K562 (cell line): ENCODE measurements around the gene CCSER1. TPM values are rescaled to one million over a fixed set of nuclear protein-coding genes. Genes with fewer than 3 reads are reported as not detected.

ENCODE experiments used
- ATAC-seq: fragments of 200-7000 bp; cut with Tn5 transposase; 3 replicates; pipeline ENCODE4 v1.9.1; 2020; ENCODE audit warnings: moderate library complexity
- BruUV-seq: library from RNA; stranded (reverse); fragments of 400-500 nt; replicated peaks from 2 replicates; lab custom pipeline; 2021; lab: Mats Ljungman, UMichigan
- CTCF ChIA-PET: fragments of 300-600 bp; formaldehyde crosslinking; extraction: SDS; loops from one replicate; lab custom pipeline; 2021; ENCODE audit warnings: low intra/inter-chr PET ratio; lab: Yijun Ruan, JAX
- POLR2A ChIA-PET: fragments of 300-600, 350-650 bp; sonication (Branson Sonifier 250); formaldehyde crosslinking; extraction: SDS; loops from one replicate; lab custom pipeline; 2021; ENCODE audit warnings: antibody characterized with exemption, inconsistent platforms; lab: Yijun Ruan, JAX
- DNase-seq, 4 experiments: peaks; one replicate each; pipeline versions ENCODE4 v3.0.0 to v3.0.0-alpha.2; 2011 to 2018; ENCODE audit warnings: low spot score in 3 of 4, mixed read lengths in 3 of 4; ENCODE audit errors: extremely low read depth in 1 of 4
- FAIRE-seq: peaks from 2 replicates; lab custom pipeline; 2011; peaks lifted over from hg19 to GRCh38; lab: Jason Lieb, UNC
- H2AFZ ChIP-seq: 2 replicates; pipeline ENCODE4 v1.6.0; 2011; ENCODE audit warnings: low read depth, low read length, control low read depth, inconsistent platforms
- H3K27ac ChIP-seq: fragments of 200-600 bp; 3 replicates; pipeline ENCODE4 v1.8.0; 2011; ENCODE audit warnings: low read depth, mild to moderate bottlenecking, control low read depth, inconsistent platforms, low read length, moderate library complexity, mixed read lengths; ENCODE audit errors: extremely low read depth
- H3K27me3 ChIP-seq, 2 experiments: fragments of 300-600 bp in 1 of 2; 2 replicates in 1 of 2; 3 replicates in 1 of 2; pipeline versions ENCODE4 v1.6.0 to v1.8.0; 2011; ENCODE audit warnings: inconsistent platforms in 2 of 2, low read length in 2 of 2, mild to moderate bottlenecking in 1 of 2, mixed read lengths in 1 of 2, moderate library complexity in 1 of 2; ENCODE audit not compliant: control insufficient read depth in 2 of 2, insufficient read depth in 2 of 2
- H3K36me3 ChIP-seq: fragments of 300-600 bp; 3 replicates; pipeline ENCODE4 v1.8.0; 2011; ENCODE audit warnings: mild to moderate bottlenecking, low read length, inconsistent platforms; ENCODE audit not compliant: control insufficient read depth, insufficient read depth
- H3K4me1 ChIP-seq, 2 experiments: fragments of 200-600 bp in 1 of 2; replicated peaks in 1 of 2; 2 replicates in 1 of 2; 3 replicates in 1 of 2; pipeline versions ENCODE4 v1.5.1 to v1.8.0; 2011; ENCODE audit warnings: inconsistent platforms in 2 of 2, low read length in 2 of 2, mild to moderate bottlenecking in 1 of 2, mixed read lengths in 1 of 2, moderate library complexity in 1 of 2; ENCODE audit not compliant: control insufficient read depth in 2 of 2, insufficient read depth in 2 of 2
- H3K4me2 ChIP-seq: 2 replicates; pipeline ENCODE4 v1.6.1; 2011; ENCODE audit warnings: low read length, control low read depth, inconsistent platforms, mixed read lengths; ENCODE audit not compliant: insufficient read depth
- H3K4me3 ChIP-seq: fragments of 200-600 bp; sonication (generic), shearing (Covaris generic); 2 replicates; pipeline ENCODE4 v1.5.1; 2016; ENCODE audit warnings: control low read depth, inconsistent platforms
- H3K79me2 ChIP-seq: fragments of 200-600 bp; 3 replicates; pipeline ENCODE4 v1.8.0; 2011; ENCODE audit warnings: low read length, inconsistent platforms; ENCODE audit not compliant: control insufficient read depth, insufficient read depth
- H3K9ac ChIP-seq, 2 experiments: 2 replicates each; pipeline versions ENCODE4 v1.6.0 to v1.6.1; 2011; ENCODE audit warnings: low read depth in 2 of 2, low read length in 2 of 2, control low read depth in 1 of 2, inconsistent platforms in 1 of 2, mild to moderate bottlenecking in 1 of 2, mixed read lengths in 1 of 2; ENCODE audit not compliant: insufficient read depth in 1 of 2
- H3K9me1 ChIP-seq: one replicate; pipeline ENCODE4 v1.6.0; 2011; ENCODE audit warnings: inconsistent platforms, mild to moderate bottlenecking, low read length, moderate library complexity; ENCODE audit not compliant: control insufficient read depth, insufficient read depth
- H3K9me3 ChIP-seq: replicated peaks from 2 replicates; pipeline ENCODE4 v1.5.1; 2011; ENCODE audit warnings: low read depth, low read length, inconsistent platforms; ENCODE audit not compliant: control insufficient read depth, insufficient read depth
- H4K20me1 ChIP-seq: replicated peaks from 2 replicates; pipeline ENCODE4 v1.6.1; 2011; ENCODE audit warnings: low read length, inconsistent platforms, mixed read lengths; ENCODE audit not compliant: control insufficient read depth, insufficient read depth
- ATF1 ChIP-seq, 2 experiments: fragments of 450-650 bp in 1 of 2; IDR thresholded peaks; 2 replicates each; pipeline ENCODE4 v1.6.1; 2016; ENCODE audit warnings: missing compliant biosample characterization in 1 of 2, missing genetic modification characterization in 1 of 2
- FOXA1 ChIP-seq: fragments of 450-650 bp; IDR thresholded peaks from 2 replicates; pipeline ENCODE4 v1.6.1; 2016; ENCODE audit warnings: mild to moderate bottlenecking, borderline replicate concordance
- POLR2H ChIP-seq: IDR thresholded peaks from 2 replicates; pipeline ENCODE4 v1.6.1; 2016; ENCODE audit warnings: missing genetic modification characterization, low read depth, mild to moderate bottlenecking, control low read depth, missing compliant biosample characterization, moderate library complexity
- RNF219 ChIP-seq: fragments of 250-450 bp; sonication (Bioruptor Pico); IDR thresholded peaks from 2 replicates; pipeline ENCODE4 v1.5.0; 2022; ENCODE audit warnings: mild to moderate bottlenecking
- TAL1 ChIP-seq: fragments of 450-650 bp; IDR thresholded peaks from 2 replicates; pipeline ENCODE4 v1.6.1; 2016; ENCODE audit warnings: mild to moderate bottlenecking
- TCF7 ChIP-seq: sonication (generic); IDR thresholded peaks from 2 replicates; pipeline ENCODE4 v1.6.1; 2016; ENCODE audit warnings: antibody characterized with exemption, borderline replicate concordance
- TCFL5 ChIP-seq: fragments of 250-450 bp; sonication (Bioruptor Pico); conservative IDR thresholded peaks from 2 replicates; pipeline ENCODE4 v1.6.1; 2021; ENCODE audit warnings: mild to moderate bottlenecking, moderate library complexity, matching md5 sums
- ZNF140 ChIP-seq: fragments of 250-450 bp; sonication (Bioruptor Pico); IDR thresholded peaks from 2 replicates; pipeline ENCODE4 v1.8.0; 2021; ENCODE audit warnings: moderate library complexity, mild to moderate bottlenecking, inconsistent platforms
- ZNF395 ChIP-seq: fragments of 200-800 bp; sonication (Bioruptor generic); IDR thresholded peaks from 2 replicates; pipeline ENCODE4 v1.6.1; 2017; ENCODE audit warnings: missing genetic modification characterization, missing compliant biosample characterization
- ZNF668 ChIP-seq: fragments of 250-450 bp; sonication (Bioruptor Pico); IDR thresholded peaks from 2 replicates; pipeline ENCODE4 v1.8.0; 2022; ENCODE audit warnings: mild to moderate bottlenecking, inconsistent platforms
- ZNF780A ChIP-seq: fragments of 250-450 bp; sonication (Bioruptor Pico); IDR thresholded peaks from 2 replicates; pipeline ENCODE4 v1.5.0; 2021; ENCODE audit warnings: mild to moderate bottlenecking
- WGBS: fragments of 100-300 bp; shearing (Covaris generic); methylation state at CpG from one replicate; pipeline ENCODE4 v1.1.6; 2016; ENCODE audit warnings: low coverage, mixed read lengths; ENCODE audit not compliant: insufficient coverage; ENCODE audit errors: missing lambda C conversion rate; 5-methylcytosine and 5-hydroxymethylcytosine counted together
- in situ Hi-C: fragments of 300-500 bp; cut with MboI; formaldehyde crosslinking; loops from 4 replicates; pipeline ENCODE4 v1.15.0; 2018; ENCODE audit warnings: inconsistent platforms, mixed read lengths
- intact Hi-C: fragments of 100-400 bp; cut with micrococcal nuclease; formaldehyde crosslinking; loops from 2 replicates; pipeline ENCODE4 v1.14.2; 2022
- polyA plus RNA-seq, 8 experiments: library from polyadenylated mRNA; depleted of rRNA in 4 of 8; stranded (reverse) in 5 of 8; unstranded in 3 of 8; fragments of >200 nt; fragmentation: Nextera tagmentation in 2 of 8; fragmentation: Illumina TruSeq in 1 of 8; extraction: Ambion mirVana in 2 of 8; extraction: Trizol in 1 of 8; gene quantifications; 2 replicates each; pipeline versions ENCODE4 v1.2.1 to v1.2.3, GENCODE V29; 2011 to 2014; ENCODE audit warnings: inconsistent platforms in 1 of 8, missing spikeins in 1 of 8
- total RNA-seq, 7 experiments: library from RNA; depleted of rRNA in 6 of 7; stranded (reverse); fragments of >200 nt in 6 of 7; fragmentation: Illumina TruSeq in 2 of 7; extraction: Trizol in 2 of 7; gene quantifications; 2 replicates each; pipeline versions ENCODE4 v1.2.1 to v1.2.3, GENCODE V29; 2011 to 2021; ENCODE audit warnings: low replicate concordance in 1 of 7
- TF ChIP-seq, protein P1 (sequence below): fragments of 450-650 bp; IDR thresholded peaks from 2 replicates; pipeline ENCODE4 v1.6.1; 2017; ENCODE audit warnings: mild to moderate bottlenecking, moderate library complexity
- TF ChIP-seq, protein P2 (sequence below): sonication (generic); formaldehyde crosslinking; IDR thresholded peaks from 2 replicates; pipeline ENCODE4 v1.8.0; 2022; ENCODE audit warnings: mild to moderate bottlenecking, missing genetic modification reagents

Gene CCSER1
- total and polyA plus RNA-seq, 9 of the 15 experiments (the other 6 are each of a cell fraction or from before 2014, with no cell fraction given), result not detected

DNA sequence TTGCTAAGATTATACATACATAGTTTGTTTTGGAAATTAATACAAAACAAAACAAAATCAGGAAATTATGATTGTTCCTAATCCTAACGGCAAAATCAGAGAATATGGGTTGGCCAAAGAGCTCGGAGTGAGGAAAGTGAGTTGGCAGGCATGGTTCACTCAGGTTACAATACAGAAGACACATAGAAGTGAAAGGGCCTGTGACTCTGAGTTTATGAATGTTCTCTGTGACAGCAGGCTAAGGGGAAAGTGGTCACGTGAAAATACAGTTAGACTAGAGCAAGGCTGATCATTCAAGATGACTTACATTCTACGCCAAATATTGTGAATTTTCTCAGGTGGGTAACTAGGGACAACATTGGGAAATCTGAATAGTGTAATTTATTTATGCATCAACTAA lies 1001.3 kb downstream of the CCSER1 start:
- no peak for ATAC-seq
- H3K27me3 ChIP-seq, result no peaks in the 10 kb centered on the region
- no peaks in the 10 kb centered on the region for H3K9me1 ChIP-seq
- no peak overlapping the region for H3K4me3 ChIP-seq
- no peaks in the 10 kb centered on the region for H3K36me3 ChIP-seq
- no peaks in the 10 kb centered on the region for H3K9me3 ChIP-seq
- H3K9ac ChIP-seq, result no peak overlapping the region
- ChIA-PET POLR2A (no interaction called here), CTCF (no interaction called here)
- no peaks in the 10 kb centered on the region for H3K4me1 ChIP-seq
- WGBS, result 3% methylated on average over 4 of the region's 4 CpGs
- H3K79me2 ChIP-seq, result no peaks in the 10 kb centered on the region
- FAIRE-seq, result no peak
- H3K4me2 ChIP-seq, result no peak overlapping the region
- BruUV-seq, result no TSS peak
- H3K27ac ChIP-seq, result no peak overlapping the region
- in situ Hi-C loops (no loop called here), intact Hi-C loops (no loop called here)
- no peak for DNase-seq
- no peaks in the 10 kb centered on the region for H4K20me1 ChIP-seq
- no peak overlapping the region for H2AFZ ChIP-seq
- TF ChIP-seq ZNF395 (CRISPR knock-in tag) (no peak), ZNF780A (no peak), TAL1 (no peak), ZNF140 (CRISPR knock-in tag) (no peak), POLR2H (tag) (no peak), TCFL5 (CRISPR knock-in tag) (no peak), TCF7 (no peak), ATF1 (CRISPR knock-in tag; IDR thresholded peaks at IDR 0.05) (no peak), ATF1 (tag; IDR thresholded peaks at IDR 0.05) (no peak), ZNF668 (no peak), RNF219 (no peak), FOXA1 (no peak)
- TF ChIP-seq, protein P1, sequence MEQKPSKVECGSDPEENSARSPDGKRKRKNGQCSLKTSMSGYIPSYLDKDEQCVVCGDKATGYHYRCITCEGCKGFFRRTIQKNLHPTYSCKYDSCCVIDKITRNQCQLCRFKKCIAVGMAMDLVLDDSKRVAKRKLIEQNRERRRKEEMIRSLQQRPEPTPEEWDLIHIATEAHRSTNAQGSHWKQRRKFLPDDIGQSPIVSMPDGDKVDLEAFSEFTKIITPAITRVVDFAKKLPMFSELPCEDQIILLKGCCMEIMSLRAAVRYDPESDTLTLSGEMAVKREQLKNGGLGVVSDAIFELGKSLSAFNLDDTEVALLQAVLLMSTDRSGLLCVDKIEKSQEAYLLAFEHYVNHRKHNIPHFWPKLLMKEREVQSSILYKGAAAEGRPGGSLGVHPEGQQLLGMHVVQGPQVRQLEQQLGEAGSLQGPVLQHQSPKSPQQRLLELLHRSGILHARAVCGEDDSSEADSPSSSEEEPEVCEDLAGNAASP, result no peak
- TF ChIP-seq, protein P2, sequence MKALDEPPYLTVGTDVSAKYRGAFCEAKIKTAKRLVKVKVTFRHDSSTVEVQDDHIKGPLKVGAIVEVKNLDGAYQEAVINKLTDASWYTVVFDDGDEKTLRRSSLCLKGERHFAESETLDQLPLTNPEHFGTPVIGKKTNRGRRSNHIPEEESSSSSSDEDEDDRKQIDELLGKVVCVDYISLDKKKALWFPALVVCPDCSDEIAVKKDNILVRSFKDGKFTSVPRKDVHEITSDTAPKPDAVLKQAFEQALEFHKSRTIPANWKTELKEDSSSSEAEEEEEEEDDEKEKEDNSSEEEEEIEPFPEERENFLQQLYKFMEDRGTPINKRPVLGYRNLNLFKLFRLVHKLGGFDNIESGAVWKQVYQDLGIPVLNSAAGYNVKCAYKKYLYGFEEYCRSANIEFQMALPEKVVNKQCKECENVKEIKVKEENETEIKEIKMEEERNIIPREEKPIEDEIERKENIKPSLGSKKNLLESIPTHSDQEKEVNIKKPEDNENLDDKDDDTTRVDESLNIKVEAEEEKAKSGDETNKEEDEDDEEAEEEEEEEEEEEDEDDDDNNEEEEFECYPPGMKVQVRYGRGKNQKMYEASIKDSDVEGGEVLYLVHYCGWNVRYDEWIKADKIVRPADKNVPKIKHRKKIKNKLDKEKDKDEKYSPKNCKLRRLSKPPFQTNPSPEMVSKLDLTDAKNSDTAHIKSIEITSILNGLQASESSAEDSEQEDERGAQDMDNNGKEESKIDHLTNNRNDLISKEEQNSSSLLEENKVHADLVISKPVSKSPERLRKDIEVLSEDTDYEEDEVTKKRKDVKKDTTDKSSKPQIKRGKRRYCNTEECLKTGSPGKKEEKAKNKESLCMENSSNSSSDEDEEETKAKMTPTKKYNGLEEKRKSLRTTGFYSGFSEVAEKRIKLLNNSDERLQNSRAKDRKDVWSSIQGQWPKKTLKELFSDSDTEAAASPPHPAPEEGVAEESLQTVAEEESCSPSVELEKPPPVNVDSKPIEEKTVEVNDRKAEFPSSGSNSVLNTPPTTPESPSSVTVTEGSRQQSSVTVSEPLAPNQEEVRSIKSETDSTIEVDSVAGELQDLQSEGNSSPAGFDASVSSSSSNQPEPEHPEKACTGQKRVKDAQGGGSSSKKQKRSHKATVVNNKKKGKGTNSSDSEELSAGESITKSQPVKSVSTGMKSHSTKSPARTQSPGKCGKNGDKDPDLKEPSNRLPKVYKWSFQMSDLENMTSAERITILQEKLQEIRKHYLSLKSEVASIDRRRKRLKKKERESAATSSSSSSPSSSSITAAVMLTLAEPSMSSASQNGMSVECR, result no peak
